Myometrial cell (primary cell): ENCODE measurements around the gene GFI1. TPM values are rescaled to one million over a fixed set of nuclear protein-coding genes. Genes with fewer than 3 reads are reported as not detected.

ENCODE experiments used
- total RNA-seq: library from RNA; depleted of rRNA; stranded (reverse); fragments of >200 nt; gene quantifications from 2 replicates; pipeline ENCODE4 v1.2.3, GENCODE V29; 2015

Gene GFI1
- total RNA-seq = 0.18 TPM in 1 of 2 replicates, not detected in the other

DNA sequence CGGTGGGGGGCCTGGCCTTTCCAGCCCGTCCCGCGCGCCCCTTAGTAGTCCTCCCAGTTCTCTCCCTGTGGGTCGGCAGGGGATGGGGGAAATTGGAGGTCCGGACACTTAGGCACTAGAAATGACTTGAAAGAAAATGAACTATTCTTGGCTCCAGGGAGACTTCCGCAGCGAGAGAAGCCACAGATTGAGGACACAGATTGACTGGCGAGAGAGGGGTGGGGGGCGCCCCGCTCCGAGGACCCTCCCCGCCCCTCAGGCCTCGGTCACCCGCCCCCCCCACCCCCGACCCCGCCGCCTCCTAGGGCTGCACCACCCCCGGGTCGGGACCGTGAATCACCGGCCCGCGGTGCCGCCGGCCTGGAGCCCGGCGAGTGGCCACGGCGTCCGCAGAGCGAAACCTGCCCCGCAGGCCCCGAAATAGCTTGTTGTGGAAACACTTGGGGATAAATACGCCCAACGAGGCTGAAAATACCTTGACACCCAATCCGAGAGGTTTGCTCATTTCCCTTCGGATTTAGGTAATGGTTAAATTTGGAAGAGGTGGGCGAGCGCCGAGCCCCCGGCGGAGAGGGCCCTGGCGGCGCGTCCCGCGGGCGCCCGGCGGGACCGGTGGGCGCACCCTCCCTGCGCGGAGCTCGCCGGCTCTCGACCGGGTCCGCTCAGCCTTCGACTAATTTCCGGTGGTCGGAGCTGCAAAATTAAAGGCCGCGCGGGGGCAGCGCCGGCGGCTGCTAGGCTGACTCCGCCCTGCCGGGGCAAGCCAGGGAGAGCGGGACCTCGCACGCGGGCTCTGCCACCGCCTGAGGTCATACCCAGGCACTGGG is at the start of gene GFI1:
Gene GFI1, minus strand, starts transcription at position 675 of the 827 bp plus-strand sequence. CDS start 3,438 bp downstream, outside the sequence.

Other genes with a start within 250 kb of the GFI1 start
- gene GLMN, start 187.9 kb downstream of the GFI1 start, total RNA-seq = 12.6 and 13.8 TPM in 2 replicates
- gene RPAP2, start 187.9 kb downstream of the GFI1 start, total RNA-seq = 14.4 TPM in 2 replicates